GM12873 (cell line): ENCODE measurements around the gene PAN2.

Source experiments
- CTCF ChIP-seq: IDR thresholded peaks from 2 replicates; pipeline ENCODE4 v1.5.1; 2012; ENCODE audit warnings: low read depth, mild to moderate bottlenecking, moderate library complexity, low read length, control low read depth; ENCODE audit not compliant: insufficient read depth; ENCODE audit errors: missing control alignments

PAN2 gene

GRCh38 chr12:56299853-56300643 is 33.8 kb downstream of the PAN2 start, which contains the start of gene CS:
Gene CS, minus strand, starts transcription at chr12:56300330. Its CDS starts 129 bp downstream, at chr12:56300201.
- no peak for TF ChIP-seq CTCF

- TF ChIP-seq CTCF, result no peak
These were observed 34.4 kb downstream of the PAN2 start for GRCh38 chr12:56299308-56299852.

GRCh38 chr12:56298828-56299227 is 35.0 kb downstream of the PAN2 start:
- no peak for TF ChIP-seq CTCF

- TF ChIP-seq CTCF, result no peak
These were observed 36.4 kb downstream of the PAN2 start for GRCh38 chr12:56297400-56297799.

GRCh38 chr12:56296295-56296694 is 37.5 kb downstream of the PAN2 start:
- TF ChIP-seq CTCF, result no peak

GRCh38 chr12:56293795-56294194 is 40.0 kb downstream of the PAN2 start:
- TF ChIP-seq CTCF, result no peak

- TF ChIP-seq CTCF, result no peak
These were observed 45.0 kb downstream of the PAN2 start for GRCh38 chr12:56288705-56289387.
